Fibroblast of mammary gland (primary cell): ENCODE results near the gene CIBAR2.
A peak's percentile ranks its signal among the peaks of the same experiment; 100 is the strongest.

Source experiments
- DNase-seq: peaks from one replicate; pipeline ENCODE4 v3.0.0-alpha.2; 2010; ENCODE audit warnings: low read depth
- H3K4me3 ChIP-seq: 2 replicates; pipeline ENCODE4 v1.5.1; 2011; ENCODE audit warnings: low read depth, mild to moderate bottlenecking, low read length, moderate library complexity; ENCODE audit not compliant: control insufficient read depth
- TF ChIP-seq, protein P1 (sequence below): conservative IDR thresholded peaks from 2 replicates; pipeline ENCODE4 v1.5.1; 2011; ENCODE audit warnings: low read depth, low read length, inconsistent platforms; ENCODE audit not compliant: control insufficient read depth, insufficient read depth

Gene CIBAR2

DNA sequence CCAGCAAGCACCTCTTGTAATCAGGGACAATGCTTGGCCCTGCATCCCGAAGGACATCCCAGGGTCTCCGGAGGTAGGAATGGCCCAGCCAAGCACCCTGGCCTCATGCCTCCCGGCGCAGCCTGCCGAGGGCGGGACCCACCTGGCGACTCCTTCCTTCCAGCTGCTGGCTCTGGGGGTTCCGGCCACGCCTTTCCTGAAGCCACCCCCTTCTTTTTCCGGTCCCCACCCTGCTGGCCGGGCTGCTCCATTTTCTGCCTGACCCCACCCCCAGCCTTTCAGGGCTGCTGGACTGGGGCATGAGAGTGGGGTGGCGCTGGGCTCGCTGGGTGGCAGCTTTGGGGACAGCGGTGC, 22.5 kb upstream of the CIBAR2 start:
- TF ChIP-seq, protein P1, sequence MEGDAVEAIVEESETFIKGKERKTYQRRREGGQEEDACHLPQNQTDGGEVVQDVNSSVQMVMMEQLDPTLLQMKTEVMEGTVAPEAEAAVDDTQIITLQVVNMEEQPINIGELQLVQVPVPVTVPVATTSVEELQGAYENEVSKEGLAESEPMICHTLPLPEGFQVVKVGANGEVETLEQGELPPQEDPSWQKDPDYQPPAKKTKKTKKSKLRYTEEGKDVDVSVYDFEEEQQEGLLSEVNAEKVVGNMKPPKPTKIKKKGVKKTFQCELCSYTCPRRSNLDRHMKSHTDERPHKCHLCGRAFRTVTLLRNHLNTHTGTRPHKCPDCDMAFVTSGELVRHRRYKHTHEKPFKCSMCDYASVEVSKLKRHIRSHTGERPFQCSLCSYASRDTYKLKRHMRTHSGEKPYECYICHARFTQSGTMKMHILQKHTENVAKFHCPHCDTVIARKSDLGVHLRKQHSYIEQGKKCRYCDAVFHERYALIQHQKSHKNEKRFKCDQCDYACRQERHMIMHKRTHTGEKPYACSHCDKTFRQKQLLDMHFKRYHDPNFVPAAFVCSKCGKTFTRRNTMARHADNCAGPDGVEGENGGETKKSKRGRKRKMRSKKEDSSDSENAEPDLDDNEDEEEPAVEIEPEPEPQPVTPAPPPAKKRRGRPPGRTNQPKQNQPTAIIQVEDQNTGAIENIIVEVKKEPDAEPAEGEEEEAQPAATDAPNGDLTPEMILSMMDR, result no peak
- no peak for DNase-seq
- no peak overlapping the region for H3K4me3 ChIP-seq

DNA sequence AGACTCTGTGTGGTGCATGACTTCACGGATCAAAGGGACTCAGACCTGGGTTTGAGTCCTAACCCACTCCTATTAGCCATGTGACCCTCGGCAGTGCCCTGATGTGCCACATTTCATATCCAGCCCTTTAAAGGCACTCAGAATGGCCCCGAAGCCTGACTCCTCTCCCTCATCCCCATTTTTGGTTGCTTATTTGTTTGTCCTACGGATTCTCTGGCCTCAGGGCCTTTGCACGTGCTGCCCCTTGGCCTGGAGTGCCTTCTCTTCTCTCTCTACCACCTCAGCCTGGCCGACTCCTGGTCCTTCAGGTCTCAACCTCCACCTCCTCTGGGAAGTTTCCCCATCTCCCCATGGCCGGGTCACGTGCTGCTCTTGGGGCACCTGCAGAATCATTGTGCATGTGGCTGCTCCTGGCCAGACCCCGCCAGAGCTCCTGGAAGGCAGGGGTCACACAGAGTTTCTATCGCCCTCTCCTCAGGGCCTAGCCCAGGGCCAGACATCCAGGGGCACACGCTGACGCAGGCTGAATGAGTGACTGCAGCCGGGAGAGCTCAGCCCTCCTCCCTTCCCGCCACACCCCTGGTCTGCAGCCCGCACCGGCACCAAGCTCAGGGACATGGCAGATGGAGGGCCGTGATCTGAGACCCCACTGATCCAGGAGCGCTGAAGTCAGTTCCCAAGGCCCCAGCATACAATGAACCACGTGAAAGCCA, 22.0 kb upstream of the CIBAR2 start:
- TF ChIP-seq, protein P1, result no peak
- DNase-seq, result no peak
- H3K4me3 ChIP-seq, result no peak overlapping the region

DNA sequence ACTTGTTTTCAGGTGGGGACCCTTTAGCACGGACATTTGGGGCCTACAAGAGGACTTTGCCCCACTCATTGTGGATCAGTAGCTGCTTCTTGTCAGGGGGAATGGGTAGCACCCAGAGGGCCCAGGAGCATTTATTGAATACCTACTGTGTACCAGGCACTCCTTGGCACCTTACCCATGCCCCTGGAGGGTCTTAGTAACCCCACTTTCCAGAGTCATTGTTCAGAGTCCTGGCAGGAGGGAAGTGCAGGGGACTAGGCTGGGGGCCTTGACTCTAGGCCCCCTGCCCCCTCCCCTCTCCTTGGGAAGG, 21.0 kb upstream of the CIBAR2 start:
- H3K4me3 ChIP-seq, result no peak overlapping the region
- no peak for DNase-seq
- TF ChIP-seq, protein P1, result no peak

DNA sequence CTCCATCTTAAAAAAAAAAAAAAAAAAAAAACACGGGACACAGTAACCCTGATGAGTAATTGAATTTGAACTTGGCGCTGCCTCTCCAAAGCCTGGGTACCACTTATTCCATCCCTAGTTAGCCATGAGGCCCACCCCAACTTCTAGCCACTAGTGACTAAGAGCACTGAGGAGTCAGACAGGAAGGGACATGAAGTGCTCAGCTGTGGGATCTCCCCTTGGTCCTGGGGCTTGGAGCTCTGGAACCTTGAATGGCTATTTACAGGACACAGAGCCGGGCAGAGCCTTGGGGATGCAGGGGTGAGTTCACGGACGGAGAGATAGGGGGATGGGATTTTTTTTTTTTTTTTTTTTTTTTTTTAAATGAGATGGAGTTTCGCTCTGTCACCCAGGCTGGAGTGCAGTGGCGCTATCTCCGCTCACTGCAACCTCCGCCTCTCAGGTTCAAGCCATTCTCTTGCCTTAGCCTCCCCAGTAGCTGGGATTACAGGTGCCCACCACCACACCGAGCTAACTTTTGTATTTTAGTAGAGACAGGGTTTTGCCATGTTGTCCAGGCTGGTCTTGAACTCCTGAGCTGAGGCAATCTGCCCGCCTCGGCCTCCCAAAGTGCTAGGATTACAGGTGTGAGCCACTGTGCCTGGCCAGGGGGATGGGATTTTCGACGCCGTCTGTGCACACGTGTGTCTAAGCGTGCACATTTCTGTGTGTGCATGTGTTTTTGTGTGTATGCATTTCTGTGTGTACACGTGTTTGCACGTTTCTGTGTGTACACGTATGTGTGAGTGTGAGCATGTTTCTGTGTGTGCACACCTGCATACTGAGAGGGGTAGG, 20.4 kb upstream of the CIBAR2 start:
- TF ChIP-seq, protein P1, result no peak
- DNase-seq, result peak; percentile 44
- H3K4me3 ChIP-seq, result no peak overlapping the region

DNA sequence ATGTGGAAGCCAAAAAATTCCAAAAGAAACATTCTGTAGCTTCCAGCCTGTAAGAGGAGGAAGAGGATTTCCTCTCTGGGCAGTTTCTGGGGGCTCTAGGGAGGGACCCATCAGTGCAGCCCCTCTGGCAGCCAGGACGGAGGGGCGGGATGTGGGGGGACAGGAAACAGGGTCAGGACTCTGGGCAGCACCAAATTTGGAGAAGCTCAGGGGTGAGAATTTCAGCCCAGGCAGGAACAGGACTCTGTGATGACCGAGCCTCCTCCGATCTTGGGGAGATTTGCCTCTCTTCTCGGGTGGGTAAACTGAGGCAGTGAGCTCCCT, 18.4 kb upstream of the CIBAR2 start:
- H3K4me3 ChIP-seq, result no peak overlapping the region
- TF ChIP-seq, protein P1, result no peak
- no peak for DNase-seq

DNA sequence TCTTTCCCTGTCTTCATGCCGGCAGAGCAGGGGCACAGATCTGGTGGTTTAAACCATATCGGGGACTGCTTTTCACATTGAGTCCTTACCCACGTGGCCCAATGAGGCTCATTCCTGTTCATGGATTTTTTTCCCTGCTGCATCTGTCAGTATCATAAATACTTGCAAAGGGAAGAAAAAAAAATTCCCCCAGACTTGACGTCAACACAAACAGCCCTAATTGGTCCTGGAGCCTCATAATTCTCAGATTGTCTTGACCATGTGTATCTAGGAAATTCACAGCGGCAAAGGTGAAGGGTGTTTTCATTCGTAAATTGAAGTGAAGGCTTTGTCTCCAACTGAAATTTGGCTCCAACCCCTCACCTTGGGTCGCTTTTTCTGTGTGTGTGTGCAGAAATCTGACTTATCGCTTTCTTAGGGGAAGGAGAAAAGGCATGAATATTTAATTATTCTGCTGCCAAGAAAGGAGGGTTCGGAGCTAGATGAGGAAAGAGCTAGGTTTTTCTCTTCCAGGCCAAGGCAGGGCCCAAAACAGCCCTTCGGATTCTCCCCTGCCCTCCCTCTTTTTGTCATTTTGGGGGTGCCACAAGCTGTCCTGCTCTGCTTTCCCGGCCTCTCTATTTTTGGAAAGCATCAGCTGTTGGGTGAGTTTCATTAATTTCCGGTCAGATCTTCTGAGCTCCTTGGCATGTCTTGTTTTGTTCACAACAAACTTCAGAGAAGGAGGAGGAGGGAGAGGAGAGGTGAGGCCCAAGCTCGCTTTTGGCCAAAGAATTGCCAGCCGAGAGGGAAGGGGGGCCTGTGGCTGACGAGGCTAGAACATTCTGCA, 17.8 kb upstream of the CIBAR2 start:
- no peak overlapping the region for H3K4me3 ChIP-seq
- DNase-seq, result peak; percentile 69
- TF ChIP-seq, protein P1, result no peak
